HuH-7.5 (cell line): ENCODE measurements around the gene TMIGD2.

ENCODE experiments used
- DNase-seq: peaks from one replicate; pipeline ENCODE4 v3.0.0; 2011; ENCODE audit warnings: low spot score

Gene TMIGD2

DNA sequence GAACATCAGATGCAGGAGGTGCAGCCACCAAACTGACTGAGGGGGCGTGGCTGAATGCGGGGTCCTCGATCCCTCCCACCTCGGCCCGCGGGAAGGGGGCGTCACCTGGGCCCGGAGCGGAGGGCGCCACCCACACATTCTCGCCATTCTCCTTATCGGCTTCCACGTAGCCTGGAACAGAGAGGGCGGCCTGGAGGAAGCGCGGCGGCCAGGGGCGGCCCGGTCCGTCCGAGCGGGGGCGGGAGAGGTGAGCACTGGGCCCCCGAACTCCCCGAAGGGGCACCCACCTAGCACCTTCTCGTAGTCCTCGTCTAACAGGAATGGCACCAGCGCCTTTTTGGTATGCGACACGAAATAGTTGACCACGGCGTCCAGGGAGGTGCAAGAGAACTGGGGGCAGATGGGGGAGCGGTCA lies 24.7 kb upstream of the TMIGD2 start:
- DNase-seq, result no peak

- DNase-seq, result no peak
These were observed 24.1 kb upstream of the TMIGD2 start for GRCh38 chr19:4326215-4326836.

GRCh38 chr19:4324228-4324627 lies 22.0 kb upstream of the TMIGD2 start:
- DNase-seq, result no peak

DNA sequence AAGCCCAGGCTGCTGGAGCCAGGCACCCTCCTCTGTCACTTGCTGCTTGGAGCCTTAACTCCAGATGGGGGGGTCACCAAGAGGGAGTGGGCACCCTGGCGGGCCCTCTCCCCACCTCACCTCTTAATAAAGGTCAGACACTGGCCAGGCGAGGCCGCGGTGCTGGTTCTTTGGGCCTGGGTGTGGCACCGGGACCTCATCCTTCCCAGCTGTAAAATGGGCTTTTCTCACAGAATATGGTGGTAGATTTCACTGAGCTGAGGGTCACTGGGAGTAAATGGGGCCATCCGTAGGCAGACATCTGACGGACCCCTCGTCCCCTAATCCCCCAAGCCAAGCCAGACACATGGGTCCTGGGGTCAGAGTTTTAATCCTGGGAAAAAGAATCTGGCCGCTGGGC lies 21.5 kb upstream of the TMIGD2 start:
- no peak for DNase-seq

- no peak for DNase-seq
These were observed 20.9 kb upstream of the TMIGD2 start for GRCh38 chr19:4322942-4323665.

DNA sequence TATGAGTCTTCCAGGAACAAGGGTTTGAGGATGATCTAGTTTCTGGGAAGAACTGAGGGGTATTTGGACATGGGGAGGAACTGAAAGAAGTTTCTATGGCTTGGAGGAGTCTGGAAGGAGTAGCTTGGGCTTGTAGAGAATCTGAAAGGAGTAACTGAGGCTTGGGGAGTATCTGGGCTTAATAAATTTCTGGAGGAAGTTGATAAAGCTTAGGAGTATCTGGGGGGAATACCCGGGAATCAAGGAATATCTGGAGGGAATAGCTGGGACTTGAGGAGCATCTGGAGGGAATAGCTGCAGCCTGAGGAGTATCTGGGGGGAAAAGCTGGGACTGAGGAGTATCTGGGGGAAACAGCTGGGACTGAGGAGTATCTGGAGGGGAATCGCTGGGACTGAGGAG lies 18.2 kb upstream of the TMIGD2 start:
- no peak for DNase-seq

- DNase-seq, result no peak
These were observed 17.0 kb upstream of the TMIGD2 start for GRCh38 chr19:4319067-4319718.

- DNase-seq, result no peak
These were observed 16.3 kb upstream of the TMIGD2 start for GRCh38 chr19:4318460-4318859.

- no peak for DNase-seq
These were observed 14.8 kb upstream of the TMIGD2 start for GRCh38 chr19:4316956-4317355.

GRCh38 chr19:4313847-4314490 lies 11.8 kb upstream of the TMIGD2 start:
- no peak for DNase-seq

DNA sequence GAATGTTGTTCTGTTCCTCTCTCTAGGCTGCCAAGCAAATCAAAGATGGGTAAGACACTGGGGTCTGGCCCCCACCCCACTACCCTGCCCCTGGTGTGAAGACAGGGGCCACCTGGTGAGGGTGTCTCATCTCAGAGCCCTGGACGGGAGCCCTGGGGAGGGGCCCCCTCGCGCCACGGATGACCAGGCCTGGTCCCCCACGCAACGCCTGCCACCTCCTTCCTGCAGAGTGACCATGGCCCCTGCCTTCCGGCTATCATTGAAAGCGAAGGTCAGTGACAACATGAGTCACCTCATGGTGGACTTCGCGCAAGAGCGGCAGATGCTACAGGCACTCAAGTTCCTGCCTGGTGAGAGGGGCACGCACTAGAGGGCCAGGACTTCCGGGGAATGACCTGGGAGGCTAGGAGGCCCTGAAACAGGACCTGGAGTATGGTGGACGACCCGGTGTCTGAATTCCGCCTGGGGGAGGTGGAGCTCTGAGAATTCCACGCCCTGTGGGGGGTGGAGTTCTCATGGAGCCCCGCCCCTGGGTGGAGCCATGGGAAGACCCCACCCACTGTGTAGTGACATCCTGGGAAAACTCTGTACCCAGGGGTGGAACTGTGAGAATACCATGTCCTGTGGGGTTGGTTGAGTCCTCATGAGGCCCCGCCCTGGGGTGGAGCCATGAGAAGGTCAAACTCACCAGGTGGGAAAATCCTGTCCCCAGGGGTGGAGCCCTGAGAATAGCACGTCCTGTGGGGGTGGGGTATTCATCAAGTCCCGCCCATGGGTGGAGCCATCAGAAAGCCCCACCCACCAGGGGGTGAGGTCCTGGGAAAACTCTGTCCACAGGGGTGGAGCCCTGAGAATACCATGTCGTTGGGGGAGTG lies 8.3 kb upstream of the TMIGD2 start:
- no peak for DNase-seq

DNA sequence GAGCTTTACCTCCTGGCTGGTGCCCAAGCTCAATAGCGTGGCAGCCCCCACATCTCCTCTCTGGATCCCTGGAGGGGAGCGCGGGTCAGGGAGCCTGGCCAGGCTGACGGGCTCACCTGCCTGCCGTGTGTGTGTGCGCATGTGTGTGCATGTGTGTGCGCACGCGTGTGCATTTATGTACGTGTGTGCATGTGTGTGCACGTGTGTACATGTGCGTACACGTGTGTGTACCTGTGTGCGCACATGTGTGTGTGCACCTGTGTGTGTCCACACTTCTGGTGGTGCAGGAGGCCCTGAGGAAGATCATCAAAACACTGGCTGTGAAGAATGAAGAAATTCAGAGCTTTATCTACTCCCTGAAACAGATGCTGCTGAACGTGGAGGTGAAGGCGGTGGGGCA lies 3.5 kb upstream of the TMIGD2 start:
- no peak for DNase-seq

DNA sequence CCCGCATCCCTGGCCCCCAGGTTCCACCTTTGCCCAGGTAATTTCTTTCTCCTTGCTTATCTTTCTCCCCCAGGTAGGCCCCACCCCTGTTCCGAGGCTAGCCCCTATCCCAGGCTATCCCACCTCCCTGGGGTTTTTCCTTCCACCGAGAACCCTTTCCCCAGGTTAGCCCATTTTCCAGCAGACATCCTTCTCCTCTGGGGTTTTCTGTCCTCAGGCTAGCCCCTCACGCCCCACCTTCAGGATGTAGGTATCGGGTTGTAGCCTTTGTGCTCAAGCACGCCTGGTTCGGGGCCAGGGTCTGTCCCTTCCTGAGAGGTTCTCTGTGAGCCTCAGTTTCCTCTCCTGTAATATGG lies 3.0 kb upstream of the TMIGD2 start:
- no peak for DNase-seq

- peak; percentile 53 for DNase-seq
These were observed 2.5 kb upstream of the TMIGD2 start, which contains the start of gene FSD1 for GRCh38 chr19:4304538-4305256. Gene FSD1, plus strand, starts transcription at chr19:4304598. Its CDS starts 149 bp downstream, at chr19:4304747.

DNA sequence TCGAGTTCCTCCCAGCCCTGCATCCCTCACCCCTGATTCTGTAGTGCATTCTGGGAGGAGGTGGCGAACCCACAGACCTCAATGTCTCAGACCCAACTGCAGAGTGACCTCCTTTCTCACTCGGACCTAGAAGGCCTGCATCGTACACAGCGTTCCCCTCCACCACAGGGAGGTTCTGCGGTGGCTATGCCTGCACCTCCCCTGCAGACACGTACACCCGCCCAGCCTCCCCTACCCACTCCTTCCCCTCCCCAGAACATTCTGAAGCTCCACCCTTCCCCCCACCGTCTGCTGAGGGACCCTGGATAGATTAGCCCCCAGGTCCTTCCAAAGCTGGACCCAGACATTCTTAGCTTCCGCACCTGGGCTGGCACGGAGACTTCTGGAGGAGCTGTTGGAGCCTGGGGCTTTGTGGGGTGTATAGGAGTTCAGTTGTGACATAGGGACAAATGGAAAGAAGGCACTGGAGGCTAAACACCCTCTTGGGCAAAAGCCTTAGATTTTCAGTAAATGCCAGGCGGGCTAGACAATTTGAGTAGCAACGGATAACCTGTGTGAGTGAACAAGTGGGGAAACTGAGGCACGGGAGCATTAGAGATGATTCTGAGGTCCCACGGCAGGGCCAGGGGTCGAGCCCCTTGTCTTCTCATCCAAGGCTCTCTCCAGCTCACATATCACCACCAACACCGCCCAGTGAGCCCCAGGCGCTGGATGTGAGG lies 1.8 kb upstream of the TMIGD2 start:
- no peak for DNase-seq

GRCh38 chr19:4301590-4302242 lies 473 bp downstream of the TMIGD2 start:
- no peak for DNase-seq

DNA sequence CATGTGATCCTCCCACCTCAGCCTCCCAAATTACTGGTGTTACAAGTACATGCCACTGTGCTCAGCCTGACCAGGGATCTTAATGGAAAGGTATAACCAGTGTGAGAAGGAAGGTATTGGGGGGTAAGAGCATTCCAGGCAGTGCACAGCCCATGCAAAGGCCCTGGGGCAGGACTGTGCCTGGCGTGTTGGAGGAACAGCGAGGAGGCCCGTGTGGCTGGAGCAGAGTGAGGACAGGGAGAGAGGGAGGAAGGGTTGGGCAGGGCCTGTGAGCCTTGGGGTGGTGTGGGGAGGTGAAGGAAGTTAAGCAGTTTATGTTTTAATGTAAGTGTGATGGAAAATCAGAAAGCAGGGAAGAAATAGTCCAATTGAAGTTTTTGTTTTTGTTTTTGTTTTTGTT lies 1.6 kb downstream of the TMIGD2 start:
- DNase-seq, result no peak

DNA sequence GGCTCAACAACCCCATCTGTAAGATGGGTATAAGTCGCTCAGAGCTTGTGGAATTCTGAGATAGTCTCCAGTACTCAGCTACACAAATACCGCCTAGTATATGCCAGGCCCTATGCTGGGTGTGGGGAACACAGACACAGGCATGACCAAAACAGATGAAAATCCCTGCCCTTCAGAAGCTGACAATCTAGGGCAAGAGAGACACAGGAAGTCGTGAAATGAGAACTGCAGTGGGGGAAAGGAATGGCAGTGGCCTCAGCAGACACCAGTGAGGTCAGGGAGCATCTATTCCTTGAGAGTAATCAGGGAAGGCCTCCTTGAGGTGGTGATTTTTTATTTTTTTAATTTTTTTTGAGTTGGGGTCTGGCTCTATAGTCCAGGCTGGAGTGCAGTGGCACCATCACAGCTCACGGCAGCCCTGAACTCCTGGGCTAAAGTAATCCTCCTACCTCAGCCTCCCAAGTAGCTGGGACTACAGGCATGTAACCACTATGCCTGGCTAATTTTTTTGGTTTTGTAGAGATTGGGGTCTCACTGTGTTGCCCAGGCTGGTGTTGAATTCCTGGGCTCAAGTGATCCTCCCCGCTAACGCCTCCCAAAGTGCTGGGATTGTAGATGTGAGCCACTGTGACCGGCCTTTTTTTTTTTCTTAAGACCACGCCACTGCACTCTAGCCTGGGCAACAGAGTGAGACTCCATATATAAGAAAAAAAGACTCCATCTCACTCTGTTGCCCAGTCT lies 3.2 kb downstream of the TMIGD2 start:
- DNase-seq, result no peak
